A549 (cell line): ENCODE results near the gene B3GAT3. TPM values are rescaled to one million over a fixed set of nuclear protein-coding genes. Genes with fewer than 3 reads are reported as not detected.

ENCODE experiments used
- ATOH8 ChIP-seq: fragments of 250-450 bp; sonication (Bioruptor Pico); IDR thresholded peaks from 2 replicates; pipeline ENCODE4 v1.5.0; 2020; ENCODE audit warnings: low read depth, mild to moderate bottlenecking, moderate library complexity
- BHLHE40 ChIP-seq: IDR thresholded peaks from 2 replicates; pipeline ENCODE4 v1.6.1; 2012; ENCODE audit warnings: low read depth, low read length, inconsistent platforms
- CBX2 ChIP-seq: fragments of 200-600 bp; sonication (generic); IDR thresholded peaks from 2 replicates; pipeline ENCODE4 v1.6.1; 2016; ENCODE audit warnings: low read depth, mild to moderate bottlenecking, borderline replicate concordance
- CEBPB ChIP-seq, 2 experiments: fragments of >200 bp in 1 of 2; sonication (Bioruptor Twin) in 1 of 2; formaldehyde crosslinking in 1 of 2; IDR thresholded peaks; 2 replicates each; pipeline ENCODE4 v1.6.1; 2012 to 2016
- EHF ChIP-seq: fragments of 250-450 bp; sonication (Bioruptor Pico); IDR thresholded peaks from 2 replicates; pipeline ENCODE4 v1.5.0; 2020; ENCODE audit warnings: mild to moderate bottlenecking
- ELK1 ChIP-seq: fragments of 150-350 bp; IDR thresholded peaks from 2 replicates; pipeline ENCODE4 v1.6.1; 2014; ENCODE audit warnings: low read depth, mild to moderate bottlenecking, low read length
- ESRRA ChIP-seq: fragments of 150-350 bp; IDR thresholded peaks from 2 replicates; pipeline ENCODE4 v1.6.1; 2014; ENCODE audit warnings: mild to moderate bottlenecking, low read length, borderline replicate concordance
- FOSB ChIP-seq: fragments of 250-450 bp; sonication (Bioruptor Pico); IDR thresholded peaks from 2 replicates; pipeline ENCODE4 v1.5.0; 2020; ENCODE audit warnings: mild to moderate bottlenecking, moderate library complexity
- FOXS1 ChIP-seq: fragments of 250-450 bp; sonication (Bioruptor Pico); IDR thresholded peaks from 2 replicates; pipeline ENCODE4 v1.5.0; 2020; ENCODE audit warnings: mild to moderate bottlenecking, moderate library complexity
- HEYL ChIP-seq: fragments of 250-450 bp; sonication (Bioruptor Pico); IDR thresholded peaks from 2 replicates; pipeline ENCODE4 v1.8.0; 2021; ENCODE audit warnings: mild to moderate bottlenecking, moderate library complexity
- HOXB13 ChIP-seq: fragments of 250-450 bp; sonication (Bioruptor Pico); IDR thresholded peaks from 2 replicates; pipeline ENCODE4 v1.5.0; 2020; ENCODE audit warnings: low read depth, mild to moderate bottlenecking, moderate library complexity
- HOXB5 ChIP-seq: fragments of 250-450 bp; sonication (Bioruptor Pico); IDR thresholded peaks from 2 replicates; pipeline ENCODE4 v1.5.0; 2020; ENCODE audit warnings: mild to moderate bottlenecking, moderate library complexity
- JUN ChIP-seq, 2 experiments: fragments of >200 bp; sonication (Bioruptor Twin); formaldehyde crosslinking; IDR thresholded peaks; 2 replicates in 1 of 2; 3 replicates in 1 of 2; pipeline ENCODE4 v1.6.1; 2016 to 2017
- MYC ChIP-seq: IDR thresholded peaks from 2 replicates; pipeline ENCODE4 v1.6.1; 2012; ENCODE audit warnings: mild to moderate bottlenecking, inconsistent platforms, low read length, improper control_type of control experiment, borderline replicate concordance
- NFE2L2 ChIP-seq: fragments of 150-350 bp; conservative IDR thresholded peaks from 2 replicates; pipeline ENCODE4 v1.6.1; 2014; ENCODE audit warnings: low read length
- NPAS2 ChIP-seq: fragments of 250-450 bp; sonication (Bioruptor Pico); IDR thresholded peaks from 2 replicates; pipeline ENCODE4 v1.8.0; 2022; ENCODE audit warnings: mild to moderate bottlenecking, moderate library complexity, borderline replicate concordance
- NR3C1 ChIP-seq: fragments of >200 bp; sonication (Bioruptor Twin); formaldehyde crosslinking; IDR thresholded peaks from 3 replicates; pipeline ENCODE4 v1.6.1; 2017
- PBX3 ChIP-seq: IDR thresholded peaks from 2 replicates; pipeline ENCODE4 v1.6.1; 2012
- RAD21 ChIP-seq, 2 experiments: fragments of >200 bp in 1 of 2; sonication (Bioruptor Twin) in 1 of 2; formaldehyde crosslinking in 1 of 2; IDR thresholded peaks in 1 of 2; conservative IDR thresholded peaks in 1 of 2; 2 replicates in 1 of 2; 3 replicates in 1 of 2; pipeline ENCODE4 v1.6.1; 2012 to 2018; ENCODE audit warnings: inconsistent platforms in 1 of 2
- RFX5 ChIP-seq: fragments of 450-650 bp; IDR thresholded peaks from 2 replicates; pipeline ENCODE4 v1.7.1; 2014; ENCODE audit warnings: antibody characterized with exemption, mild to moderate bottlenecking, moderate library complexity
- RNF2 ChIP-seq: fragments of 200-600 bp; sonication (generic); IDR thresholded peaks from 2 replicates; pipeline ENCODE4 v1.6.1; 2016; ENCODE audit warnings: low read depth, mild to moderate bottlenecking, antibody characterized with exemption, moderate library complexity, borderline replicate concordance
- ZC3H11A ChIP-seq: fragments of 450-650 bp; IDR thresholded peaks from 2 replicates; pipeline ENCODE4 v1.6.1; 2014; ENCODE audit warnings: antibody characterized with exemption, mild to moderate bottlenecking
- ZSCAN20 ChIP-seq: fragments of 250-450 bp; sonication (Bioruptor Pico); IDR thresholded peaks from 2 replicates; pipeline ENCODE4 v1.8.0; 2022; ENCODE audit warnings: mild to moderate bottlenecking, moderate library complexity
- polyA plus RNA-seq, 4 experiments: library from polyadenylated mRNA; depleted of rRNA in 3 of 4; stranded (reverse); fragments of >200 nt; fragmentation: RNase III in 1 of 4; extraction: RNeasy Plus Mini Kit Qiagen cat#74134 plus additional on column Dnase treatment in 1 of 4; gene quantifications; 2 replicates in 3 of 4; 3 replicates in 1 of 4; pipeline ENCODE4 v1.2.3, GENCODE V29; 2011 to 2017
- TF ChIP-seq, protein P1 (sequence below): fragments of 200-600 bp; sonication (generic); IDR thresholded peaks from 2 replicates; pipeline ENCODE4 v1.6.1; 2016; ENCODE audit warnings: antibody characterized with exemption, mild to moderate bottlenecking, moderate library complexity
- TF ChIP-seq, protein P2 (sequence below): fragments of >200 bp; sonication (Bioruptor Twin); formaldehyde crosslinking; IDR thresholded peaks from 2 replicates; pipeline ENCODE4 v1.6.1; 2016

B3GAT3 gene
- polyA plus RNA-seq, 2 of the 4 experiments (the other 2 are of a cell fraction), result 19.0 to 41.0 TPM

GRCh38 chr11:62601372-62602140, 20.2 kb downstream of the B3GAT3 start, which contains the start of gene MTA2 (continued):
- TF ChIP-seq, protein P1, sequence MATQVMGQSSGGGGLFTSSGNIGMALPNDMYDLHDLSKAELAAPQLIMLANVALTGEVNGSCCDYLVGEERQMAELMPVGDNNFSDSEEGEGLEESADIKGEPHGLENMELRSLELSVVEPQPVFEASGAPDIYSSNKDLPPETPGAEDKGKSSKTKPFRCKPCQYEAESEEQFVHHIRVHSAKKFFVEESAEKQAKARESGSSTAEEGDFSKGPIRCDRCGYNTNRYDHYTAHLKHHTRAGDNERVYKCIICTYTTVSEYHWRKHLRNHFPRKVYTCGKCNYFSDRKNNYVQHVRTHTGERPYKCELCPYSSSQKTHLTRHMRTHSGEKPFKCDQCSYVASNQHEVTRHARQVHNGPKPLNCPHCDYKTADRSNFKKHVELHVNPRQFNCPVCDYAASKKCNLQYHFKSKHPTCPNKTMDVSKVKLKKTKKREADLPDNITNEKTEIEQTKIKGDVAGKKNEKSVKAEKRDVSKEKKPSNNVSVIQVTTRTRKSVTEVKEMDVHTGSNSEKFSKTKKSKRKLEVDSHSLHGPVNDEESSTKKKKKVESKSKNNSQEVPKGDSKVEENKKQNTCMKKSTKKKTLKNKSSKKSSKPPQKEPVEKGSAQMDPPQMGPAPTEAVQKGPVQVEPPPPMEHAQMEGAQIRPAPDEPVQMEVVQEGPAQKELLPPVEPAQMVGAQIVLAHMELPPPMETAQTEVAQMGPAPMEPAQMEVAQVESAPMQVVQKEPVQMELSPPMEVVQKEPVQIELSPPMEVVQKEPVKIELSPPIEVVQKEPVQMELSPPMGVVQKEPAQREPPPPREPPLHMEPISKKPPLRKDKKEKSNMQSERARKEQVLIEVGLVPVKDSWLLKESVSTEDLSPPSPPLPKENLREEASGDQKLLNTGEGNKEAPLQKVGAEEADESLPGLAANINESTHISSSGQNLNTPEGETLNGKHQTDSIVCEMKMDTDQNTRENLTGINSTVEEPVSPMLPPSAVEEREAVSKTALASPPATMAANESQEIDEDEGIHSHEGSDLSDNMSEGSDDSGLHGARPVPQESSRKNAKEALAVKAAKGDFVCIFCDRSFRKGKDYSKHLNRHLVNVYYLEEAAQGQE, result 0 out of 2 replicates have a peak, but pooled peaks have one; percentile 31
- TF ChIP-seq HEYL (CRISPR knock-in tag) (no peak), ATOH8 (CRISPR knock-in tag) (no peak), CEBPB (IDR thresholded peaks at IDR 0.05) (no peak), JUN (IDR thresholded peaks at IDR 0.05) (peak; percentile 40 to 55; a peak in 4 of 5 replicates), BHLHE40 (no peak), ZC3H11A (no peak), MYC (no peak), RAD21 (conservative IDR thresholded peaks at IDR 0.05 in 1 of 2, IDR thresholded peaks at IDR 0.05 in 1 of 2) (no peak), HOXB13 (CRISPR knock-in tag) (no peak), ESRRA (no peak), FOSB (CRISPR knock-in tag) (no peak), RNF2 (no peak), FOXS1 (CRISPR knock-in tag) (no peak), NFE2L2 (no peak), NPAS2 (no peak), ELK1 (no peak), PBX3 (peak; percentile 48; the same call in 1 of the 2 replicates), NR3C1 (no peak), EHF (CRISPR knock-in tag) (no peak), HOXB5 (no peak), CBX2 (no peak), RFX5 (peak; percentile 15; the same call in 1 of the 2 replicates), ZSCAN20 (CRISPR knock-in tag) (no peak)
- TF ChIP-seq, protein P2, sequence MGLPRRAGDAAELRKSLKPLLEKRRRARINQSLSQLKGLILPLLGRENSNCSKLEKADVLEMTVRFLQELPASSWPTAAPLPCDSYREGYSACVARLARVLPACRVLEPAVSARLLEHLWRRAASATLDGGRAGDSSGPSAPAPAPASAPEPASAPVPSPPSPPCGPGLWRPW, result no peak
